RPMI7951 (cell line): ENCODE measurements around the gene HSD17B3. TPM values are rescaled to one million over a fixed set of nuclear protein-coding genes. Genes with fewer than 3 reads are reported as not detected.
"Not testable (repeated sequence)": the region's sequence is repeated elsewhere in the genome, so short reads cannot be mapped to it uniquely, and the experiment has no call there.

Experiments
- DNase-seq: peaks from one replicate; pipeline ENCODE4 v3.0.0-alpha.2; 2012; ENCODE audit warnings: low read depth
- total RNA-seq: library from RNA; depleted of rRNA; stranded (reverse); fragments of >200 nt; shearing (Covaris generic); gene quantifications from 2 replicates; pipeline ENCODE4 v1.2.3, GENCODE V29; 2014

HSD17B3 gene
- total RNA-seq, 1 experiment from 2014 or later: not detected

DNA sequence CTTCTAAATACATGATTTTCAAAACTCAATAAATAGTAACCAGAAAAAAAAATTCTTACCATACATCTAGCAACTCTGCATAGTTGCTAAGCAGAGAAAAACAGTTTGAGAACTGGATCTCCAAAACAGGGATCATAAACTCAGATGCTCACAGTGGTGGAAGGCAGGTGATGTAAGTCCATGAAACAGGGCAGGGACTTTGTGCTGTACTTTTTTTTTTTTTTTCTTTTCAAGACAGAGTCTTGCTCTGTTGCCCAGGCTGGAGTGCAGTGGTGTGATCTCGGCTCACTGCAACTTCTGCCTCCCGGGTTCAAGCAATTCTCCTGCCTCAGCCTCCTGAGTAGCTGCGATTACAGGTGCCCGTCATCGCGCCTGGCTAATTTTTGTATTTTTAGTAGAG, 5.0 kb upstream of the HSD17B3 start:
- not testable (repeated sequence) for DNase-seq

- DNase-seq: no peak
Observed at GRCh38 chr9:96305171-96305570, 3.2 kb upstream of the HSD17B3 start.

DNA sequence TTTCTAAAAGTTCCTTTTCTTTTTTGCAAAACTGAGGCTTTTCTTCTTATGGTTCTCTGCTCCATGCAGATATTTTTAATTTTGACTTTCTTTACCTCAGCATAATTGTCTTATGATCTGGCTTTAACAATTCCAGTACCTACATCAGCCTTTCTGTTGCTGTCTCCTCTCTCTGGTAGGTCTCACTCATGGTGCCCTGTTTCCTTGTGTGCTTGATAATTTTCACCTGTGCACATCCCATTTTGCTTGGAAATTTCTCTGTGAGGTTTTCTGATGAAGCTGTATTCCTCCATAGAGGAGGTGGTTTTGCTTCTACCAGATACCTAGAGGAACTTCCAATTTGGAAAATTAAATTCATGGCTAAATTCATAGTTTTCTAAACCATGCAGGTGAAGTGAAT, 2.3 kb upstream of the HSD17B3 start:
- no peak for DNase-seq

GRCh38 chr9:96299823-96300222, 2.2 kb downstream of the HSD17B3 start:
- DNase-seq: peak; percentile 40

- DNase-seq: no peak
Observed at GRCh38 chr9:96294159-96294545, 7.8 kb downstream of the HSD17B3 start.

DNA sequence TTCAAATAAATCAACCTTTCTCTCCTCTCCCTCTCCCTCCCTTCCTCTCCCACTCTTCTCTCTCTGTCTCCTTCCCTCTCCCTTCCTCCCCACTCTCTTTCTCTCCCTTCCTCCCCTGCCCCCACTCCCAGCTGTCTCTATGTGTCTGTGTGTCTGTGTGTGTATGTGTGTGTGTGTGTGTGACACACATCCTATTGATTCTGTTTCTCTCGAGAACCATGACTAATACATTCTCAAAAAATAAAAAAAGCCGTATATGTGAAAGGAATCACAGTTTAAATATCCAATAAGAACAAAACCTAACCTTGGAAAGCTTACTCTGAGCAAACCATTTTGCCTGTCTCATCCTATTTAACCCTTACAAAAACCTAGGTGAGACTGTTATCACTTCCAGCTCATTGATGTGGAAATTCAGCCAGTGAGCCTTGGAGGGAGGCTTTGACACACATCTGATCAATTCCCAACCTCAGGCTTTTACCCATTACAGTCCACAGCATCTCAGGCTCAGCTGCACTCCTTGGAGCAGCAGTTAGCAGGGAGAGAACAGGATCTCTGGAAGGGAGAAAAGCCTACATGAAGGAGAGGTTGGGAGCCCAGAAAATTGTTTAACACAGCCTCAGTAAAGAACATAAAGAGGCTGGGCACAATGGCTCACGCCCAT, 8.3 kb downstream of the HSD17B3 start:
- DNase-seq: peak; percentile 61

DNA sequence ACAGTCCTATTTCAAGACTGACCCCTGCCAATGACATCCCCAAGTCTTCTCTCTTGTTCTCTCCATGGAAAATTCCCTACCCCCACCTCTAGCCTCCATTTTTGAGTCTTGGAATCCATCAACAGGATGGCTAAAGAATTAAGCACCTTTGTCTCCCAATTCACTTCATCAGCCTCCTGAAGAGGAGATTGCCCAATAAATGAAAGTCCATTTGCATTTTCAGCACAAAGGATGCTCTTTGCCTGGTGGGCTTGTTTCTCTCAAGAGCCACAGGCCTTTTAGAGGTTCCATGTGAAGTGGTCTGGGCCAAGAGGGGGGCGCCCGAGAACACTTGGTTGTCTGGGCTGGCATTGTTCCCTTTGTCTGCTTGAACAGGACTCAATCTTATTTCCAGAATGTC, 12.6 kb downstream of the HSD17B3 start:
- DNase-seq: no peak

GRCh38 chr9:96281641-96282040, 20.3 kb downstream of the HSD17B3 start:
- no peak for DNase-seq

DNA sequence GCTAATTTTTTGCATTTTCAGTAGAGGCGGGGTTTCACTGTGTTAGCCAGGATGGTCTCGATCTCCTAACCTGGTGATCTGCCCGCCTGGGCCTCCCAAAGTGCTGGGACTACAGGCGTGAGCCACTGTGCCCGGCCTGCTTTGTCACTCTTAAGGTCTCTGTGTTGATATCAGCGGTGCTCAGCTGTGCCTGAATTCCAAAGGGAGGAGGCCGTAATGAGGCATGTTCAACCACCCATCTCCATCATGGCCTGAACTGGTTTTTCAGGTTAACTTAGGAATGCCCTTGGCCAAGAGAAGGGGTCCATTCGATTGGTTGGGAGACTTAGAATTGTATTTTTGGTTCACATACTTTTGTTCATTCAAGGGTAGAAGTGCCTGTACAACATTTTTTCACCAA, 22.0 kb downstream of the HSD17B3 start:
- no peak for DNase-seq

DNA sequence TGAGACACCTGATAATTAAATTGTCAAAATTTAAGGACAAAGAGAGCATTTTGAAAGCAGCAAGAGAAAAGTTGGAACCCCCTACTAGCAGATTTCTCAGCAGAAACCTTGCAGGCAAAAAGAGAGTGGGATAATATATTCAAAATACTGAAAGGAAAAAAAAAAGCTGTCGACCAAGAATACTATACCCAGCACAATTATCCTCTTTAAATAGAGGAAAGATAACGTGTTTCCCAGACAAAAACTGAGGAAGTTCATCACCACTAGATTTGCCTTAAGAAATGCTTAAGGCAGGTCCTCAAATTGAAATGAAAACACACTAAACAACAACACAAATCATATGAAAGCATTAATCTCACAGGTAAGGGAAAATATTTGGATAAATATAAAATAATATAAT, 27.0 kb downstream of the HSD17B3 start:
- DNase-seq: no peak

GRCh38 chr9:96270236-96270744, 31.7 kb downstream of the HSD17B3 start:
- DNase-seq: no peak

- no peak for DNase-seq
Observed at GRCh38 chr9:96258967-96259366, 43.0 kb downstream of the HSD17B3 start.

DNA sequence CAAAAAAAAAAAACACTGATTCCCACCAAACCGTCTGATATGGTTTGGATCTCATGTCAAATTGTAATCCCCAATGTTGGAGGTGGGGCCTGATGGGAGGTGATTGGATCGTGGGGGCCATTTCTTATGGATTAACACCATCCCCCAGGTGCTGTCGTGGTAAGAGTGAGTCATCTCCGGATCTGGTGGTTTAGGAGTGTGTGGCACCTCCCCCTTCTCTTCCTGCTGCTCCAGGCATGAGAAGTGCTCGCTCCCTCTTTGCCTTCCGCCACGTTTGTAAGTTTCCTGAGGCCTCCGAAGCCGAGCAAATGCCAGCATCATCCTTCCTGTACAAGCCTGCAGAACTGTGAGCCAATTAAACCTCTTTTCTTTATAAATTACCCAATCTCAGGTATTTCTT, 45.2 kb downstream of the HSD17B3 start:
- DNase-seq: peak; percentile 84

DNA sequence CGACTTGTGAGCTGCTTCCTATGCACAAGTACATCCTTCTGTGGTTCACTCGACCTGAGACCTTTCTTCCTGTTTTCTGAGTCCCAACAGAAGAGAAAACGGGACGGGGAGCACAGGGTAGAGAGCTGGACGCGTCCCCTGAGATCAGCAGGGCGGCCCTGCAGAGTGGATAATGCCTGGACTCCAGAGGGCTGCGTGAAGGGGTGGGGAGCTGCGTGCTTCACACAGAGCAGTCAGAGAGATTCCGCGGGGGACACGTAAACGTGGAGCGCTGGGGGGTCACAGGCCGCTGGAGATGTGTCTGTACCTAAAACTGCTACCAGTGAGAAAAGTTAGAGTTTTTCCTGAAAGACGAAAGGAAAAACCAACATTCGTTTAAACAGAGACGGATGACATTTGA, 46.3 kb downstream of the HSD17B3 start:
- DNase-seq: no peak

- peak; percentile 13 for DNase-seq
Observed at GRCh38 chr9:96253059-96253696, 48.8 kb downstream of the HSD17B3 start.

- DNase-seq: no peak
Observed at GRCh38 chr9:96251451-96251850, 50.5 kb downstream of the HSD17B3 start.

DNA sequence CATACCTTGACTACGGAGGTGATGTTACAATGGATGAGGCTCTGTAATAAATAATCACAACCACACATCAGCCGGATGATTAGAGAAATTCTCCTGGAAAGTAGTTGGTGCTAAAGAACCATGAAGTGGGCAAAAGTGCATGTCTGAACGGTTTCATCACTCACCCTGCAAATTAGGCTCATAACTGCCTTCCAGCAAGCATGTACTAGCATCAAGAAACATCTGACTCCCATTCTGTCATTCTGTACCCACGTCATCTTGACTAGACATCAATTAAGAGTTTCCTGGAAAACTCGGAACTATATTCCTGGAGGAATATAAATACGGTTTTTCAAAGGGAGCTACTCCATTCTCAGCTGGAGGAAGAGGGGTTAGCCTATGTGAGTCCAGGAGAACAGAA, 52.2 kb downstream of the HSD17B3 start:
- DNase-seq: no peak

GRCh38 chr9:96246267-96246671, 55.7 kb downstream of the HSD17B3 start:
- DNase-seq: no peak

- DNase-seq: no peak
Observed at GRCh38 chr9:96245399-96245798, 56.6 kb downstream of the HSD17B3 start.

- no peak for DNase-seq
Observed at GRCh38 chr9:96243778-96244177, 58.2 kb downstream of the HSD17B3 start.

- DNase-seq: no peak
Observed at GRCh38 chr9:96242811-96243210, 59.2 kb downstream of the HSD17B3 start.

GRCh38 chr9:96241391-96241809, 60.6 kb downstream of the HSD17B3 start:
- DNase-seq: peak; percentile 73

- no peak for DNase-seq
Observed at GRCh38 chr9:96236854-96237550, 65.0 kb downstream of the HSD17B3 start.
